ENCODE results near the gene UCP3.

- TF ChIP-seq EZH2 (IDR thresholded peaks at IDR 0.05; ENCODE audit: insufficient read depth, low read length) (no peak), CTCF (IDR thresholded peaks at IDR 0.05; ENCODE audit: insufficient read depth, low read depth, low read length) (no peak)
Observed at GRCh38 chr11:74004759-74005615, 3.9 kb downstream of the UCP3 start.
